Mesenchymal stem cell (in vitro differentiated cells and primary cell): ENCODE results near the gene ACSL5.
"Not testable (repeated sequence)": the region's sequence is repeated elsewhere in the genome, so short reads cannot be mapped to it uniquely, and the experiment has no call there.

Experiments
- DNase-seq: peaks from one replicate; pipeline ENCODE4 v3.0.0-alpha.2; 2013
- H2AFZ ChIP-seq: one replicate; pipeline ENCODE4 v1.6.1; 2013; ENCODE audit warnings: low read depth, mild to moderate bottlenecking, control low read depth, inconsistent platforms, low read length, moderate library complexity
- H2AK5ac ChIP-seq: 2 replicates; pipeline ENCODE4 v1.6.1; 2013; ENCODE audit warnings: low read length, moderate library complexity, mild to moderate bottlenecking, inconsistent platforms; ENCODE audit not compliant: severe bottlenecking
- H2BK120ac ChIP-seq: one replicate; pipeline ENCODE4 v1.6.1; 2013; ENCODE audit warnings: low read depth, mild to moderate bottlenecking, inconsistent platforms, low read length, moderate library complexity
- H2BK12ac ChIP-seq, 2 experiments: one replicate each; pipeline ENCODE4 v1.6.1; 2013; ENCODE audit warnings: inconsistent platforms in 2 of 2, low read length in 2 of 2, mild to moderate bottlenecking in 2 of 2, moderate library complexity in 2 of 2, control low read depth in 1 of 2
- H2BK15ac ChIP-seq: one replicate; pipeline ENCODE4 v1.6.1; 2013; ENCODE audit warnings: mild to moderate bottlenecking, low read depth, inconsistent platforms; ENCODE audit not compliant: poor library complexity, severe bottlenecking
- H2BK5ac ChIP-seq: 2 replicates; pipeline ENCODE4 v1.6.1; 2013; ENCODE audit warnings: low read depth, mild to moderate bottlenecking, low read length, control low read depth, inconsistent platforms; ENCODE audit not compliant: poor library complexity, severe bottlenecking
- H3K14ac ChIP-seq, 2 experiments: one replicate each; pipeline ENCODE4 v1.6.1; 2013; ENCODE audit warnings: inconsistent platforms in 2 of 2, low read length in 2 of 2, control low read depth in 1 of 2, mild to moderate bottlenecking in 1 of 2, moderate library complexity in 1 of 2
- H3K18ac ChIP-seq, 2 experiments: one replicate each; pipeline ENCODE4 v1.6.1; 2013; ENCODE audit warnings: inconsistent platforms in 2 of 2, low read length in 2 of 2, control low read depth in 1 of 2, low read depth in 1 of 2, mild to moderate bottlenecking in 1 of 2
- H3K23ac ChIP-seq, 2 experiments: one replicate each; pipeline ENCODE4 v1.6.1; 2013; ENCODE audit warnings: inconsistent platforms in 2 of 2, low read length in 2 of 2, mild to moderate bottlenecking in 2 of 2, moderate library complexity in 2 of 2, control low read depth in 1 of 2
- H3K27ac ChIP-seq: 2 replicates; pipeline ENCODE4 v1.5.1; 2013; ENCODE audit warnings: mild to moderate bottlenecking, moderate library complexity, low read length, control low read depth, inconsistent platforms; ENCODE audit not compliant: poor library complexity, severe bottlenecking
- H3K27me3 ChIP-seq, 2 experiments: 2 replicates each; pipeline versions ENCODE4 v1.6.1 to v1.7.0; 2013; ENCODE audit warnings: low read length in 2 of 2, mild to moderate bottlenecking in 2 of 2, moderate library complexity in 2 of 2, control low read depth in 1 of 2, inconsistent platforms in 1 of 2; ENCODE audit not compliant: control insufficient read depth in 1 of 2, insufficient read depth in 1 of 2
- H3K36me3 ChIP-seq, 2 experiments: 2 replicates each; pipeline versions ENCODE4 v1.6.1 to v1.7.0; 2013; ENCODE audit warnings: low read length in 2 of 2, control low read depth in 1 of 2, inconsistent platforms in 1 of 2, low read depth in 1 of 2, mild to moderate bottlenecking in 1 of 2; ENCODE audit not compliant: insufficient read depth in 2 of 2, control insufficient read depth in 1 of 2
- H3K4ac ChIP-seq, 2 experiments: one replicate each; pipeline ENCODE4 v1.6.1; 2013; ENCODE audit warnings: inconsistent platforms in 2 of 2, low read length in 2 of 2, mild to moderate bottlenecking in 2 of 2, moderate library complexity in 2 of 2, control low read depth in 1 of 2, low read depth in 1 of 2
- H3K4me1 ChIP-seq: 2 replicates; pipeline ENCODE4 v1.6.1; 2013; ENCODE audit warnings: low read depth, low read length, control low read depth; ENCODE audit not compliant: control insufficient read depth, insufficient read depth
- H3K4me2 ChIP-seq: 2 replicates; pipeline ENCODE4 v1.6.1; 2013; ENCODE audit warnings: low read length, mild to moderate bottlenecking, inconsistent platforms; ENCODE audit not compliant: poor library complexity, severe bottlenecking
- H3K4me3 ChIP-seq, 2 experiments: 2 replicates each; pipeline versions ENCODE4 v1.5.1 to v1.7.0; 2013; ENCODE audit warnings: low read length in 2 of 2, mild to moderate bottlenecking in 2 of 2, control low read depth in 1 of 2, low read depth in 1 of 2; ENCODE audit not compliant: insufficient read depth in 1 of 2
- H3K79me1 ChIP-seq: replicated peaks from 2 replicates; pipeline ENCODE4 v1.6.1; 2013; ENCODE audit warnings: mild to moderate bottlenecking, control low read depth, low read length, inconsistent platforms; ENCODE audit not compliant: poor library complexity, severe bottlenecking
- H3K9ac ChIP-seq: 2 replicates; pipeline ENCODE4 v1.7.0; 2013; ENCODE audit warnings: mild to moderate bottlenecking, low read length, moderate library complexity
- H3K9me3 ChIP-seq: 2 replicates; pipeline ENCODE4 v1.7.0; 2013; ENCODE audit warnings: mild to moderate bottlenecking, low read length; ENCODE audit not compliant: control insufficient read depth
- H4K8ac ChIP-seq: one replicate; pipeline ENCODE4 v1.6.1; 2013; ENCODE audit warnings: inconsistent platforms, mild to moderate bottlenecking, low read length, moderate library complexity
- H4K91ac ChIP-seq: one replicate; pipeline ENCODE4 v1.6.1; 2013; ENCODE audit warnings: mild to moderate bottlenecking, low read length, inconsistent platforms
- WGBS: methylation state at CpG from one replicate; pipeline ENCODE4 v1.1.7; 2013; ENCODE audit warnings: mixed read lengths; 5-methylcytosine and 5-hydroxymethylcytosine counted together

The ACSL5 gene

GRCh38 chr10:112371326-112371725 lies 2.6 kb upstream of the ACSL5 start:
- DNase-seq, H3K18ac ChIP-seq, H3K4me3 ChIP-seq, H3K4me2 ChIP-seq, H3K27ac ChIP-seq, H3K27me3 ChIP-seq, H3K9me3 ChIP-seq, H2AFZ ChIP-seq, H3K14ac ChIP-seq, H4K91ac ChIP-seq, H3K4ac ChIP-seq, H2BK15ac ChIP-seq, H2AK5ac ChIP-seq, H2BK120ac ChIP-seq, H3K9ac ChIP-seq, H2BK5ac ChIP-seq, H3K23ac ChIP-seq, H2BK12ac ChIP-seq, H3K36me3 ChIP-seq, H4K8ac ChIP-seq, H3K79me1 ChIP-seq: not testable (repeated sequence)
- peaks cover 12% of the 10 kb centered on the region for H3K4me1 ChIP-seq
- WGBS, result 97% methylated on average over 13 of the region's 13 CpGs

DNA sequence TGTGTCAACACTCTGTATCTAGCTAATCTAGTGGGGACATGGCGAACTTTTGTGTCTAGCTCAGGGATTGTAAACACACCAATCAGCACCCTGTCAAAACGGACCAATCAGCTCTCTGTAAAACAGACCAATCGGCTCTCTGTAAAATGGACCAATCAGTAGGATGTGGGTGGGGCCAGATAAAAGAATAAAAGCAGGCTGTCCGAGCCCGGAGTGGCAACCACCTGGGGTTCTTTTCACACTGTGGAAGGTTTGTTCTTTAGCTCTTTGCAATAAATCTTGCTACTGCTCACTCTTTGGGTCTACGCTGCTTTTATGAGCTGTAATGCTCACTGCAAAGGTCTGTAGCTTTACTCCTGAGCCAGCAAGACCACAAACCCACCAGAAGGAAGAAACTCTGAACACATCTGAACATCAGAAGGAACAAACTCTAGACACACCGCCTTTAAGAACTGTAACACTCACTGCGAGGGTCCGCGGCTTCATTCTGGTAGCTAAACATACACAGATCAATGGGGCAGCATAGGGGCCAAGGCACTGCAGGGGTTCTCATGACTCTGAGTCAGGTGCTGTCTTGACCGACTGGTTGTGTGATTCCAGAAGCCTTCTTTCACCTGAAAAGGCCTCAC lies 1.6 kb upstream of the ACSL5 start:
- DNase-seq, H3K4me3 ChIP-seq, H4K8ac ChIP-seq, H2BK12ac ChIP-seq, H2AK5ac ChIP-seq, H3K9me3 ChIP-seq, H3K36me3 ChIP-seq, H3K79me1 ChIP-seq, H3K4me2 ChIP-seq, H3K27ac ChIP-seq, H2BK120ac ChIP-seq, H3K4ac ChIP-seq, H3K14ac ChIP-seq, H3K23ac ChIP-seq, H3K9ac ChIP-seq, H2BK5ac ChIP-seq, H2BK15ac ChIP-seq, H3K18ac ChIP-seq, H3K27me3 ChIP-seq, H2AFZ ChIP-seq: not testable (repeated sequence)
- 95% methylated on average over 10 of the region's 11 CpGs for WGBS
- peak overlapping the region; percentile 58 for H4K91ac ChIP-seq
- peaks cover 13% of the 10 kb centered on the region for H3K4me1 ChIP-seq

GRCh38 chr10:112374724-112375541 lies 1.0 kb downstream of the ACSL5 start:
- no peaks in the 10 kb centered on the region for H3K79me1 ChIP-seq
- peak overlapping the region; percentile 42 for H2AFZ ChIP-seq
- H2BK12ac ChIP-seq, result peak overlapping the region in 1 of 2 experiments; percentile 56
- WGBS, result 60% methylated on average over 8 of the region's 8 CpGs
- no peak overlapping the region for H3K27ac ChIP-seq
- no peak overlapping the region for H3K23ac ChIP-seq
- peak overlapping the region; percentile 49 to 68 for H3K4ac ChIP-seq
- peak overlapping the region in 1 of 2 experiments; percentile 74 for H3K4me3 ChIP-seq
- peak overlapping the region; percentile 21 for H2BK120ac ChIP-seq
- H3K18ac ChIP-seq, result peak overlapping the region in 1 of 2 experiments; percentile 42
- H3K36me3 ChIP-seq, result no peaks in the 10 kb centered on the region
- H4K8ac ChIP-seq, result peak overlapping the region; percentile 35
- no peak overlapping the region for H4K91ac ChIP-seq
- H2BK15ac ChIP-seq, result no peak overlapping the region
- no peak overlapping the region for H2AK5ac ChIP-seq
- H3K4me1 ChIP-seq, result peaks cover 13% of the 10 kb centered on the region
- no peak overlapping the region for H2BK5ac ChIP-seq
- peak overlapping the region; percentile 86 for H3K9ac ChIP-seq
- H3K4me2 ChIP-seq, result no peak overlapping the region
- no peaks in the 10 kb centered on the region for H3K9me3 ChIP-seq
- peak overlapping the region in 1 of 2 experiments; percentile 33 for H3K14ac ChIP-seq
- H3K27me3 ChIP-seq, result no peaks in the 10 kb centered on the region
- peak; percentile 25 for DNase-seq

DNA sequence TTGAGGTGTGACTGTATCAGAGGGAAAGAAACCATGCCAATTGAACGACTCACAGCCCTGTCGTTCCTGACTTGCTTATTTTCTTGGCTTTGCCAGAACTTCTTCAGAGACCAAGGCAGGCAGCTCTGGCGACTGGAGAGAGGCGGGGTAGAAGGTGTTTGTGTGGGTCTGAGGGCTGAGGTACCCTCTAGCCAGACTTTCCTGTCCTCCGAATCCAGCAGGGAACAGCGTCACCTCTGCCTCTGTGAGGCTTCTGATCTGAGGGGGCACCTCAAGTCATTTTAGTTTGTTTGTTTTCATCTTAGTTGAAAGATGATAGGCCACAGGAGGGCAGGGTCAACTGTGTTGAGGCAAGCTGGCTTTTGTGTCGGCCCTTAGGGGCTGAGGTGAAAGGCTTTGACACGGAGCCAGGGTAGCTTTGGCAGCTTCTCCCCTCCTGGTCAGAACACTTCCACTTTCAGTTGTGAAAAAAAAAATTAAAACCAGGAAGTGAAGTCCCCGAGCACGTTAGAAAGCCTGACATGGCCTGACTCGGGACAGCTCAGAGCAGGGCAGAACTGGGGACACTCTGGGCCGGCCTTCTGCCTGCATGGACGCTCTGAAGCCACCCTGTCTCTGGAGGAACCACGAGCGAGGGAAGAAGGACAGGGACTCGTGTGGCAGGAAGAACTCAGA lies 1.9 kb downstream of the ACSL5 start:
- Histone ChIP-seq H3K14ac (no peak overlapping the region), H3K4me3 (peak overlapping the region in 1 of 2 experiments; percentile 74), H3K27ac (no peak overlapping the region), H4K91ac (peak overlapping the region; percentile 79), H3K9ac (peak overlapping the region; percentile 86), H3K4me1 (peaks cover 13% of the 10 kb centered on the region), H4K8ac (peak overlapping the region; percentile 95), H3K23ac (no peak overlapping the region), H3K36me3 (no peaks in the 10 kb centered on the region), H3K27me3 (no peaks in the 10 kb centered on the region), H2AK5ac (no peak overlapping the region), H2BK15ac (peak overlapping the region; percentile 76), H2BK12ac (peak overlapping the region in 1 of 2 experiments; percentile 72), H3K18ac (peak overlapping the region; percentile 0 to 54), H2BK5ac (no peak overlapping the region), H3K4ac (peak overlapping the region; percentile 56 to 68), H2AFZ (peak overlapping the region; percentile 42), H3K9me3 (no peaks in the 10 kb centered on the region), H2BK120ac (peak overlapping the region; percentile 27), H3K79me1 (no peaks in the 10 kb centered on the region), H3K4me2 (peak overlapping the region; percentile 1)
- DNase-seq, result peak; percentile 51
- 61% methylated on average over 16 of the region's 16 CpGs for WGBS
